Activated naive CD8-positive, alpha-beta T cell treated with anti-CD3 and anti-CD28 coated beads, Interleukin-2, amount 50 U/mL, for 16 hours (primary cell): Measurements from ENCODE around the gene DGKK.

Experiments
- DNase-seq: peaks from one replicate; pipeline ENCODE4 v3.0.0-alpha.2; 2020; ENCODE audit warnings: low read depth, low spot score

DGKK gene

GRCh38 chrX:50470103-50471031, at the start of gene DGKK:
Gene DGKK (minus strand): TSS chrX:50470825. CDS start chrX:50470678, 147 bp downstream.
- DNase-seq, result no peak

- DNase-seq, result no peak
Measured at GRCh38 chrX:50514811-50515210, 44.2 kb upstream of the DGKK start.

- DNase-seq, result no peak
Measured at GRCh38 chrX:50497114-50497513, 26.5 kb upstream of the DGKK start.

- no peak for DNase-seq
Measured at GRCh38 chrX:50495616-50496015, 25.0 kb upstream of the DGKK start.

- no peak for DNase-seq
Measured at GRCh38 chrX:50492720-50493119, 22.1 kb upstream of the DGKK start.

- no peak for DNase-seq
Measured at GRCh38 chrX:50484662-50485061, 14.0 kb upstream of the DGKK start.

- no peak for DNase-seq
Measured at GRCh38 chrX:50483283-50483682, 12.7 kb upstream of the DGKK start.

GRCh38 chrX:50475208-50475607, 4.6 kb upstream of the DGKK start:
- no peak for DNase-seq

GRCh38 chrX:50471390-50471789, 765 bp upstream of the DGKK start:
- no peak for DNase-seq

- DNase-seq, result no peak
Measured at GRCh38 chrX:50469206-50469605, 1.4 kb downstream of the DGKK start.

- no peak for DNase-seq
Measured at GRCh38 chrX:50459615-50460014, 11.0 kb downstream of the DGKK start.

GRCh38 chrX:50458483-50458882, 12.1 kb downstream of the DGKK start:
- no peak for DNase-seq

GRCh38 chrX:50456712-50457484, 13.7 kb downstream of the DGKK start:
- no peak for DNase-seq

GRCh38 chrX:50452782-50453181, 17.8 kb downstream of the DGKK start:
- DNase-seq, result no peak

GRCh38 chrX:50450324-50450723, 20.3 kb downstream of the DGKK start:
- no peak for DNase-seq

- DNase-seq, result no peak
Measured at GRCh38 chrX:50448565-50448964, 22.1 kb downstream of the DGKK start.

- DNase-seq, result no peak
Measured at GRCh38 chrX:50447535-50447934, 23.1 kb downstream of the DGKK start.

GRCh38 chrX:50442426-50443116, 28.1 kb downstream of the DGKK start:
- no peak for DNase-seq

GRCh38 chrX:50436797-50437196, 33.8 kb downstream of the DGKK start:
- DNase-seq, result no peak

- DNase-seq, result no peak
Measured at GRCh38 chrX:50432829-50433289, 37.8 kb downstream of the DGKK start.

GRCh38 chrX:50431623-50432022, 39.0 kb downstream of the DGKK start:
- DNase-seq, result no peak
